AG20443 (cell line): ENCODE data around the gene PCYT2.

Experiments used
- DNase-seq: peaks from one replicate; pipeline ENCODE4 v3.0.0; 2012; ENCODE audit warnings: low spot score, mixed read lengths

The PCYT2 gene

GRCh38 chr17:81854974-81855774 lies 56.0 kb downstream of the PCYT2 start:
- DNase-seq, result no peak

- DNase-seq, result no peak
These were observed 59.0 kb downstream of the PCYT2 start for GRCh38 chr17:81852237-81852636.

GRCh38 chr17:81851423-81851822 lies 59.8 kb downstream of the PCYT2 start:
- no peak for DNase-seq
